Tibial nerve (tissue), 4 donors: ENCODE data around the gene GLYATL3. TPM values are rescaled to one million over a fixed set of nuclear protein-coding genes. Genes with fewer than 3 reads are reported as not detected.
A peak's percentile ranks its signal among the peaks of the same experiment; 100 is the strongest.

ENCODE experiments used
- DNase-seq, 2 donors: peaks; one replicate each; pipeline ENCODE4 v3.0.0-alpha.2; 2019; ENCODE audit warnings: low spot score in 2 of 2
- H3K27ac ChIP-seq, 4 donors: fragments of 200-600 bp; sonication (generic) in 3 of 4; one replicate each; pipeline ENCODE4 v1.5.1; 2017 to 2019; ENCODE audit warnings: mild to moderate bottlenecking in 1 of 4
- H3K27me3 ChIP-seq, 2 donors: fragments of 200-600 bp; sonication (generic) in 1 of 2; one replicate each; pipeline versions ENCODE4 v1.5.1 to v1.6.0; 2017 to 2019
- H3K36me3 ChIP-seq, 3 donors: fragments of 200-600 bp; sonication (generic); one replicate each; pipeline ENCODE4 v1.5.1; 2018 to 2019
- H3K4me1 ChIP-seq, 4 donors: fragments of 200-600 bp; sonication (generic) in 3 of 4; one replicate each; pipeline ENCODE4 v1.5.1; 2017 to 2019
- H3K4me3 ChIP-seq, 4 donors: fragments of 200-600 bp; sonication (generic) in 3 of 4; one replicate each; pipeline ENCODE4 v1.5.1; 2017 to 2019; ENCODE audit warnings: mild to moderate bottlenecking in 1 of 4, moderate library complexity in 1 of 4
- H3K9me3 ChIP-seq, 4 donors: fragments of 200-600 bp; sonication (generic) in 3 of 4; one replicate each; pipeline ENCODE4 v1.5.1; 2017 to 2019
- CTCF ChIP-seq, 5 experiments: fragments of 200-600 bp in 3 of 5; fragments of 450-650 bp in 2 of 5; sonication (generic) in 3 of 5; IDR thresholded peaks; one replicate each; pipeline ENCODE4 v1.5.1; 2016 to 2019; ENCODE audit warnings: antibody characterized with exemption in 5 of 5, mild to moderate bottlenecking in 3 of 5, moderate library complexity in 2 of 5
- EP300 ChIP-seq, 2 donors: sonication (generic); formaldehyde crosslinking; IDR thresholded peaks; one replicate each; pipeline ENCODE4 v1.6.1; 2017; ENCODE audit warnings: antibody characterized with exemption in 2 of 2, mild to moderate bottlenecking in 1 of 2
- POLR2A ChIP-seq, 2 donors: fragments of 450-650 bp; IDR thresholded peaks; one replicate each; pipeline ENCODE4 v1.6.1; 2017; ENCODE audit warnings: antibody characterized with exemption in 2 of 2, mild to moderate bottlenecking in 2 of 2, moderate library complexity in 2 of 2
- WGBS, 2 donors: methylation state at CpG; one replicate each; pipeline ENCODE4 v1.1.5; 2018; 5-methylcytosine and 5-hydroxymethylcytosine counted together
- total RNA-seq, 4 donors: library from RNA; depleted of rRNA; stranded (reverse); fragments of >200 nt; gene quantifications; one replicate each; pipeline ENCODE4 v1.1.0, GENCODE V29; 2016

The GLYATL3 gene
- not detected for total RNA-seq

- H3K27ac ChIP-seq = no peak within 1 kb of the TSS
- no peaks in the 10 kb centered on the region for H3K36me3 ChIP-seq
- DNase-seq = no peak
- no peaks in the 10 kb centered on the region for H3K27me3 ChIP-seq
- H3K4me3 ChIP-seq = no peak within 1 kb of the TSS
- 59 to 62% methylated on average over 2 of the region's 2 CpGs for WGBS, 2 donors
- TF ChIP-seq POLR2A (IDR thresholded peaks at IDR 0.05) = no peak
- no peak for TF ChIP-seq CTCF (IDR thresholded peaks at IDR 0.05)
- no peak for TF ChIP-seq EP300 (IDR thresholded peaks at IDR 0.05)
- H3K9me3 ChIP-seq = no peaks in the 10 kb centered on the region
- H3K4me1 ChIP-seq = no peaks in the 10 kb centered on the region
Observed at GRCh38 chr6:49499623-49500022, at the start of gene GLYATL3. TSS of gene GLYATL3 (plus strand) at chr6:49499923. CDS start at chr6:49511991, 12,068 bp downstream.

GRCh38 chr6:49453221-49453620, 46.5 kb upstream of the GLYATL3 start:
- no peak for TF ChIP-seq EP300 (IDR thresholded peaks at IDR 0.05)
- TF ChIP-seq CTCF (IDR thresholded peaks at IDR 0.05) = peak in 1 of 5 experiments; percentile 21

GRCh38 chr6:49454787-49455709, 44.7 kb upstream of the GLYATL3 start:
- TF ChIP-seq CTCF (IDR thresholded peaks at IDR 0.05) = no peak
- TF ChIP-seq EP300 (IDR thresholded peaks at IDR 0.05) = no peak
- TF ChIP-seq POLR2A (IDR thresholded peaks at IDR 0.05) = no peak
- 95 to 97% methylated on average over 3 of the region's 3 CpGs for WGBS, 2 donors
- no peak for DNase-seq
- Histone ChIP-seq H3K27me3 (no peaks in the 10 kb centered on the region), H3K4me1 (peaks cover 0 to 33% (median under 1%) of the 10 kb centered on the region in 4 donors), H3K9me3 (no peaks in the 10 kb centered on the region), H3K4me3 (no peak overlapping the region), H3K36me3 (peaks cover 0 to 80% (median 0%) of the 10 kb centered on the region in 3 donors), H3K27ac (no peak overlapping the region)

More at GRCh38 chr6:49453221-49453620, 46.5 kb upstream of the GLYATL3 start:
- H3K4me3 ChIP-seq = no peak overlapping the region
- no peak for DNase-seq
- H3K9me3 ChIP-seq = no peaks in the 10 kb centered on the region
- no peaks in the 10 kb centered on the region for H3K27me3 ChIP-seq
- 85 to 86% methylated on average over 2 of the region's 2 CpGs for whole genome bisulfite sequencing, 2 donors
- peaks cover 0 to 18% (median 0%) of the 10 kb centered on the region in 4 donors for H3K4me1 ChIP-seq
- peaks cover 0 to 87% (median 2%) of the 10 kb centered on the region in 3 donors for H3K36me3 ChIP-seq
- no peak overlapping the region for H3K27ac ChIP-seq

GRCh38 chr6:49457771-49458170, 42.0 kb upstream of the GLYATL3 start:
- Histone ChIP-seq H3K9me3 (no peaks in the 10 kb centered on the region), H3K27me3 (no peaks in the 10 kb centered on the region), H3K4me1 (peaks cover 0 to 54% (median 10%) of the 10 kb centered on the region in 4 donors), H3K27ac (no peak overlapping the region), H3K36me3 (peaks cover 0 to 56% (median 0%) of the 10 kb centered on the region in 3 donors), H3K4me3 (no peak overlapping the region)
- TF ChIP-seq POLR2A (IDR thresholded peaks at IDR 0.05) = no peak
- TF ChIP-seq CTCF (IDR thresholded peaks at IDR 0.05) = no peak
- TF ChIP-seq EP300 (IDR thresholded peaks at IDR 0.05) = no peak
- DNase-seq = no peak
- 90% methylated on average over 4 of the region's 4 CpGs for WGBS, 2 donors

- TF ChIP-seq EP300 (IDR thresholded peaks at IDR 0.05) (no peak), POLR2A (IDR thresholded peaks at IDR 0.05) (no peak), CTCF (IDR thresholded peaks at IDR 0.05) (no peak)
- peak overlapping the region; percentile 49 to 87 (median 78) for H3K4me3 ChIP-seq
- peaks cover 0 to 58% (median 14%) of the 10 kb centered on the region in 4 donors for H3K4me1 ChIP-seq
- H3K27me3 ChIP-seq = no peaks in the 10 kb centered on the region
- 38 to 41% methylated on average over 3 of the region's 3 CpGs for WGBS, 2 donors
- peaks cover 0 to 20% (median 0%) of the 10 kb centered on the region in 3 donors for H3K36me3 ChIP-seq
- peak overlapping the region; percentile 88 to 96 (median 94) for H3K27ac ChIP-seq
- no peak for DNase-seq
- no peaks in the 10 kb centered on the region for H3K9me3 ChIP-seq
Observed at GRCh38 chr6:49462071-49462470, 37.7 kb upstream of the GLYATL3 start.
